GM21390 (cell line): ENCODE data around the gene ZFYVE28.
A peak's percentile ranks its signal among the peaks of the same experiment; 100 is the strongest.
"Not testable (repeated sequence)": the region's sequence is repeated elsewhere in the genome, so short reads cannot be mapped to it uniquely, and the experiment has no call there.

Experiments
- ATAC-seq: cut with Tn5 transposase; IDR thresholded peaks from one replicate; pipeline ENCODE4 v1.9.1; 2021; ENCODE audit not compliant: unreplicated experiment

Gene ZFYVE28

DNA sequence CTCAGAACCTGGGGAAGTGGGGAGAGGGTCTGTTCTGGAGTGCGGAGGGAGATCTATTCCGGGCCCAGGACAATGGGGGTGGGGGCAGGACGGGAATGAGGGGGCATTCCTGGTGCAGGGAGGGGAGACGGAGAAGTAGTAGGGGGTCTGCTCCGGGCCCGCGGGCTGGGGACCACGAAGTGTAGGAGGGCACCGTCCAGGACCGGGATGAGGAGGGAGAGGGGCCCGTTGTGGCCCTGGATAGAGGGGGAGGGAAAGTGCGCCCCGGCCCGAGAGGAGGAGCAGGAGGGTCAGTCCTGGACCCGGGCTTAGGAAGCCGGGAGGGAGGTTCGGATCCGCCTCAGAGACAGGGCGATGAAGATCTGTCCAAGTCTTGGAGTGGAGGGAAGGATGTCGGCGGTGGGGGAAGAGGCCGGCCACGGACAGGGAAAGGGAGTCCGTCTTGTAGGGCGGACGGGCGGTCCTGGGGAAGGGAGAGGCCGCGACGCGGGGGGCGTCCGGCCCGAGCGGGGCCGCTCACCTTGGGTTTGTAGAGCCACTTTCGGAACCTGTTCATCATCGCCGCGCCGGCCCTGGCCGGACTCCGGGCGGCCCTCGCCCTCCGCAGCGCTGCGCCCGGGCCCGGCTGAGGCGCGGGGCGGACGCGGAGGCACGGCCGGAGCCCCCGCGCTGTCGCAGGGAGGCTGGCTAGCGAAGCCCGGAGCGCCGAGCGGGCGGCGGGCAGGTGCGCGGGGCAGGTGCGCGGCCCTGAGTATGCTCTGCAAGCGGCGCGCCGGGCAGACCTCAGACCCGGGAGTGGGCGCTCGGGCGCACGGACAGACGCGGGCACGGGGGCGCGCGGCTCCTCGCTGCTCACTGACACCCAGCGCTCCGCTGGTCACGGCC is at the start of gene ZFYVE28:
TSS of gene ZFYVE28 (minus strand) at position 881 of the 885 bp plus-strand sequence. CDS start at position 559, 322 bp downstream.
- no peak for ATAC-seq

DNA sequence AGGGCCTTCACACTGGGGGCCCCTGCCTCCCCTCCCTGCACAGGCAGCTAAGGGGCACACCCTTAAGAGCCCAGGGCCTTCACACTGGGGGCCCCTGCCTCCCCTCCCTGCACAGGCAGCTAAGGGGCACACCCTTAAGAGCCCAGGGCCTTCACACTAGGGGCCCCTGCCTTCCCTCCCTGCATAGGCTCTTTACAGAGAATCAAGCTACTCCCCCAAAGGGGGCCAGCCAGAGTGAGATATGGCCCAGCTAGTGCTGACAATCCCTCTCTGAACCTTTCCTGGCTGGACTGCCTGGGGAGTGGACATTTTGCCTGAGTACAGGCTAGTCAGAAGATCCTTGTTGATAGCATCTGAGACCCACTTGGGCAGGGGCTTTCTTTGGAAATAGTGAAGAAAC is 47.1 kb upstream of the ZFYVE28 start:
- ATAC-seq = not testable (repeated sequence)

DNA sequence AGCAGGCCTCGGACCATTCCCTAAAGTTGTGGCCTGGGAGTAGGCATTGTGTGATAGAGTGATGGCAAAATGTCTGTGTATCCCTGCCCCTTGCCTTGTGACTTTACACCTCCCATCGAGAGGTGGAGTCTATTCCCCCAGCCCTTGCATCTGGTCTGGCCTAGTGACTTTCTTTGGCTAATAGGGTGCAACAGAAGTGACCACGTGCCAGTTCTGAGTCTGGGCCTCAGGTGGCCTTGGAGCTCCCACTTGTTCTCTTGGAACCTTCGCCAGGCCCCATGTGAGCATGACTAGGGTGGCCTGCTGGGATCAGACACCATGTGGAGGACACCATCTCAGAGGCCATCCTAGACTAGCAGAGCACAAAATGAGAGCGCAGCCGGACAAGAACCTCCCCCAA is 46.6 kb upstream of the ZFYVE28 start:
- no peak for ATAC-seq

DNA sequence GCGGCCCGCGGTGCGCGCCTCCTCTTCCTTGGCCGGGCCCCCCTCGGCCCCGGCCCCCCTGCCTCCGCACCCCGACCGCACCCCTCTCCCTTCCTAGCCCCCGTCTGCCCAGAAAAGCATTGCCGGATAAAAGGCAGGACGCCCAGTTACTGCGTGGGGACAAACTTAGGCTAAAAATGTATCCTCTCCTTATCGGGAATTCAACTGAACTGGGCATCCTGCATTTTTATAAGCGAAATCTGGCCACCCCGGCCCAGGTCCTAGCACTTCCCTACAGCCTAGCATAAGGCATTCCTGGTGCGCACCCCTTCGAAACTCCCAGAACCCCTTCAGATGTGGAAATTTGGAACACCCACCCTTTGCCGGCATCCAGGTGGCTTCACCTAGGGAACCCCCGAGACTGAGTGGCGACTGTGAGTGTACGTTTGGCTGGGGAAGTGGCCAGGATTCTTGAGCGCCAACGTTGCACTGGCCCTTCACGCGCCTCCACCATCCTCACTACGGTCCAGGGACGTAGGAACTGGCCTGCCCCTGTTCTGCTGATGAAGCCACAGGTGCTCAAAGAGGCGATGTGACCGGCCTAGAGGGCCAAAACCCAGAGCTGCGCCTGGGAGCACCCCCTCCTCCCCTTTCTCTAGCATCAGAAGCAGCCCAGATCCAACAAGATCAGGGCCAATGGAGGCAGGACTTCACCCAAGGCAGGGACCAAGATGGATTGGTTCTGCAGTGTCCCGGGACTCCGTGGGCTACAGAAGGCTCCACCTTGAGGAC is 44.7 kb upstream of the ZFYVE28 start:
- no peak for ATAC-seq

DNA sequence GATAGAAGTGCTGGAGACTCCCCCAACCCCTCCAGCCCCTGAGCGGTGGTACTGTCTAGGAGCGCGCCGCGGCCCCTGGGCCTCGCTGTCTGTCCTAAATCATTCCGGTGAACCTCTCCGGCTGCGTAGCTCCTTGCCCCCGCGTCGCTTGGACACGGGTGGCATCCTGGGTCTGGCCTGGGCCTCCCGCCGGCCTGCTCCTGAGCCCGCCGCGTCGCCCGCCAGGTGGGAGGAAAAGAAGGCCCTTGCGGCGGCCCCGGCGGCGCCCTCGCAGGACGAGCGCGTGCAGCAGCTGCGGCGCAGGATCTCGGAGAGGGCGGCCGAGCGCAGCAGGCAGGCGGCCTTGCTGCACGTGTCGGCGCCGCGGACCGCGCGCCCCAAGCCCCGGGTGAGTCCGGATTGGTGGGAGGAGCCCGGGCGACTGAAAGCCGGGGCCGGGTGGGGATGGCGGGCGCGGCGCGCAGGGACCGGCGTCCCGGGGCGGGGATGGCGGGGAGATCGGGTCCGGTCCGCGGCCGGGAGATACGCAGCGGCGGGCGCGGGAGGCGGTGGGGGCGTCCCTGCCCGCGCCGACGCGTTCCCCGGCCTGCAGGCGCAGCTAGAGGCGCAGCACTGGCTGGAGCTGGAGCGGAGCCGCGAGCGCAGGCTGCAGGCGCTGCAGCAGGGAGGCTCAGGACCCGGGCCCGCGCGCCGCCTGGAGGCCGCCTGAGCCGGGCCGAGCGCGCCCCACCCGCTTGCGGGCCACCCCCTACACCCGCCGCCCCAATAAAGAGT is 44.0 kb upstream of the ZFYVE28 start:
- peak; percentile 78 for ATAC-seq

DNA sequence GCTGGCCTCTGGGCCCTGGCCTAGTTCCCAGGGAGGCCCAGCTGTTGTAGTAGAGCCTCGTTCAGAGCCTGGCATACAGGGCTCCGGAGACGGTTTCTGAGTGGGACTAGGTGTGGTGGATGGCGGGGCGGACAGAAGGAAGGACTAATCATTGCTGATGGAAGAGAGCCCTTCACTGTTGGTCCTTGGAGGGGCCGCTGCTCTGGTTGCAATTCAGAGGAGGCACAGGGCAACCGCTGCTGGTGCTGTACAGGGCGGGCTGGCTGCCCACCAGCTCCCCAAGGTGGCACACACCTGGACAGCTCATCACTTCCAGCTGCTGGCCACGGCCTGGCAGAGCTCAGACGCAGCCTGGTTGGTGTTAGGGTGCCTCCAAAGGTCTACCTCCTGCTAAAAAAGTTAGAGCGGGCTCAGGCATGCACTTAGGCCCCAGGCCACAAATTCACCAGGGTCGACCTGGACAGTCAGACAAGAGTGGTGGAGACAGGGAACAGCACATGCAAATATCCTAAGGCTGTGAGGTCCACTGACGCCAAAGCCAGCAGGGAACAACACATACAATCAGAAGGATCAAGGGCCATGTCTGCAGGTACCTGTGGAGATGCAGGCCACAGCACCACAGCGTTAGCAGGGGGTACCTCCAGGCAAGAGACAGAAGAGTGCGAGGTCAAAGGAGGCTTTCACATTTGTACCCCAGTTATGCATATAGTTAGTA is 43.0 kb upstream of the ZFYVE28 start:
- ATAC-seq = no peak

DNA sequence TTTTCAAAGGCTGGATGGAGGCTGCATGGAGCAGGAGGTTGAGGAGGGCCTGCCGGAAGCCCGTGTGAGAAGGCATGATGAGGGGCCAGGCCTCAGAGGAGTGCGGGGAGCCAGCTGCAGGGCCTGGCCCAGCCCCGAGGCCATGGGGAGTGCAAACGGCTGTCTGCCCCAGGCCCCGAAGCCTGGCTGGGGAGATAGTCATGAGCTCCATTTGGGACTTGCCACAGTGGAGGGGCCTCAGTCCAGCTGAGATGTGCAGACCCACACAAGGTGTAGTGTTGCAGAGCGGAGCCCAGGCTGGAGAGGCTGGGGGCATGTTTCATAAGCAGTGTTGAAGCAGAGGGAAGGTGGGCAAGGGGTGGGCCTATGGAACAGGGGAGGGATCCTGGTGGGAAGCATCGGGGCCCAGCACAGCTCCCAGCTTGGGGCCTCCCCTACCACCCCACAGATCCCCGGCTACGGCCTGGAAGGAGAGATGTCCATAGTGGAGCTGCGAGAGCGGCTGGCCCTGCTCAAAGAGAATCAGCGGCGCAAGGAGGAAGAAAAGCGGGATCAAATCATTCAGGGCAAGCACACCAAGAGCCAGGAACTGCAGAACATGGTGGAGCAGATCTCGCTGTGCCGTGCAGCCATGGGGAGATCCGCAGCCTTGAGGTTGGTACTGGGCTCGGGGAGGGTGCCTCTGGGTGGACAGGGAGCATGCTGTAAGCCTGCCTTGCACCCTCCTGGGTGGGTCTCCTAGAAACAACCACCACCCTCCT is 41.3 kb upstream of the ZFYVE28 start:
- no peak for ATAC-seq

DNA sequence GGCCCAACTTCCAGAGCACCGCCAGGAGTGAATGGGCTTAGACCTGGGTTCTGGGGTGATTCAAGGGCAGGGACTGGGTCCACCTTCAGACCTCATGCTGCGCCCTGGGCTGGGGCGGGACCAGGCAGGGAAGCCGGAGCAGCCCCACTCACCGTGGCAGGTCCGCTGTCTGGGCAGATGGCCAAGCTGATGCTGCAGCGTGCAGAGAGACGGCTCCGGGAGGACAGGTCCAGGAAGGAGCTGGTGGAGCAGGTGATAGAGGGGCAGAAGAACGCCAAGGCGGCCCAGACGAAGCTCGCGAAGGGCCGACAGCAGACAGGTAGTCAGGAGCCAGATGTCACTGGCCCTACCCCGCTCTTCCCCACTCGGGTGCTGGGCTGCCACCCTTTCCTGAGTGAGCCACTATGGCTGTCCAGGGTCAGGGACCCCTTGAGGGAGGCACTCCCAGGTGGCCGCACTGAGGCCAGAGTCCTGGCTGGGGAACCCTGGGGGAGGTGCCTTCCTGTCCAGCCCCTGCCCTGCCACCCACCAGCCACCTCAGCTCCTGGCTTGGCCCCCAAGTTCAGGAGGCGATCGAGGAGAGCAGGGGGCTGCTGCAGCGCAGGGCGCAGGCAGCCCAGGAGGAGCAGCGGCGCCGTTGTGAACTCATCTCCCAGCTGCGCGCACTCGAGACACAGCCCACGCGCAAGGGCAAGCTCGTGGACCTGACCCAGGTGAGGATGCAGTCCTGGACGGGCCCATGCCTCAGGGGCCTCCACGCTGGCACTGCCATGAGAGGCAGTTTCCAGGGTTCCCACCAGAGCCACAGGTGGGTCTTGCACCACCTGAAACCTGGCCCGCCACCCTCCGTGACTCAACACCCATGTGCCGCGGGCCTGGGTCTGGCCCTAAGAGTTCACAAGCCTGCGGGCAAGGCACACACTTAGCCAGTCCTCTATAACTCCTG is 40.4 kb upstream of the ZFYVE28 start:
- no peak for ATAC-seq

DNA sequence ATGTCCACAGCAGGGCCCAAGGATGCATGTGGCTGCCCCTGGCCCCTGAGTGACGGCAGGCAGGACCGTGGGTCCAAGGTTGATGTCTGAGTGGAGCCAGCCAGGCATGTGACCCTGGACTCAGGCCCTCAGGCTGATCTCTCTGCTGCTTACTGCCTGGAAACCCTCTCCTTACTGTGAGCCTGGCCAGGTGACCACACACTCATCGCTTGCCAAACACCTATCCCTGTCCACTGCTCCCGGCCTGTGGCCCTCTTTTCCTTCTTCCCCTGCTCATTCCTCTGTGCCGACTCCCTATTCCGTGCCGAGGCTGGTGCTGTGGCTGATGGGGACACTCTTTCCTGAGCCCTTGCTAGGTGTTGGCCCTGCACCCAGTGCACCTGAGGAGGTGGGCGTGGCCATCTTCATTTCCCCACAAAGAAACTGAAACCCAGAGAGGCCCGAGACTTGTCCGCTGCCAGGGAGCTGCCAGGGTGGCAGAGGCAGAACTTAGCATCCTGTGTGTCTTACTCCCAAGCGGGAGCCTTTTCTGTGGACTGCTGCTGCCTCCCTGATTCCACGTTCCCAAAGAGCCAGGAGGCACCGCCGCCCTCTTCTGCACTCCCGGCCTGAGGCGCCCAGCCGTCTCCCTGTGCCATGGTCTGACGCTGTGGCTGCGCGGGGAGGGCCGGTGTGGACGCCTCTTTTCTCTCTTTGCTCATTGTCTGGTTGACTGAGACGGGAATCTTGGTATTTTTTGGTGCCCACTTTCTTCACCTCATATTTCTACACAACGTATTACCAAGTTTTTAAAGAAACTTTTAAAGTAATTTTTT is 39.2 kb upstream of the ZFYVE28 start:
- no peak for ATAC-seq

DNA sequence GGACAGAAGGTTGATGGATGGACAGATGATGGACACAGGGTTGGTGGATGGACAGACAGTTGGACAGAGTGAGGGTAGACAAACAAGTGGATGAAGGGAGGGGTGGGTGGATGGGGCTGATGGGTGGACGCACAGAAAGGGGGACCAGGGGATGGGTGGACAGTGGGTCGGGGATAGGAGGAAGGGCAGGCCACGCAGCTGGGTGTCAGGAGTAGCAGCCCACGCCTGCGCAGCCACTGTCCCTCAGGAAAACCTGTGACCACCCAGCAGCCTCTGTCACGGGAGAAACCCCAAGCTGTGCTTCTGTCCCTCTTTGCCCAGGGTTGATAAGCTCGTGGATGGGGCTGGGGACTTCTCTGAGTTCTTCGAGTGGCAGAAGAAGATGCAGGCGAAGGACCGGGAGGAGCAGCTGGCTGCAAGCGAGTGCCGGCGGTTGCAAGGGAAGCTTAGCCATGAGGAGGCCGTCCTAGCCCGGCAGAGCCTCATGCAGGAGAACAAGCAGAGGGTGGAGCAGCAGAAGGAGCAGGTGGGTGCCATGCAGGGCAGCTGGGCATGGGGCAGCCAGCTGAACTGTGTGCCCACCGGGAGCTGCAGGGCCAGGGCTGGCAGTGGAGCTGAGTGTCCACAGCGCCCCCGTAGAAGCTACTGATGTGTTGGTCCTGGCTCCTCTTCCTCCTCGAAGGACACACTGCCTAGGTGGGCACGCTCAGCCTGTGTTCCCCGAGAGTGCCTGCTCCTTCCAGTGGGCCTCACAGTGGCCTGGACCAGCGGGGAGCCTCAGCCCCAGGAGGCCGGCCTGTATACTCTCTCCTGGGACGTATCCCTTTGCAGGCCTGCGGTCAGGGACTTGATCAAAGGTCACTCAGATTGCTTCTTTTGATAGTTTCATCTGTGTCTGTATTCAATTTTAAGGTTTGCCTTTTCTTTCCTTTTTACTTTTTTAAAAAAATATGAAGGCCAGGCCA is 33.7 kb upstream of the ZFYVE28 start:
- no peak for ATAC-seq

DNA sequence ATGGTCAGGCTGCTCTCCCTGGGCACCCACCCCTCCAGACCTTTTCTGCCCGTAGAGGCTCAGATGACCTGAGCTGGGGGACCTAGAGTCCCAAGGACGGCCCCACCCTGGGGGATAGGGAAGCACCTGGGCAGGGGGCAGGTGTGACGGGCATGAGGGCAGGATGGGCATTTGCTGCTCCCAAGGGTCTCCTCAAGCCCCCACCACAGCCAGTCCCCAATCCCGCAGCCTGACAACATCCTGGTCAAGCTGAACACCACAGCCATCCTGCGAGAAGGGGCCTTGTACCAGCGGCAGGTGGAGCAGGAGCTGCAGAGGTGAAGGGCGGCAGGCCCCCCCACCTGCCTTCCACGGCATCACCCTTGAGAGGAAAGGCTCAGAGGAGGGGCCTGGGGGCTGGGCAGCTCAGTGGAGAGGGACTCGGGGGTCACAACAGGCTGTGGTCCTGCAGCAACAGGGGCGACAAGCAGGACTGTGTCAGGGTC is 32.6 kb upstream of the ZFYVE28 start:
- no peak for ATAC-seq

DNA sequence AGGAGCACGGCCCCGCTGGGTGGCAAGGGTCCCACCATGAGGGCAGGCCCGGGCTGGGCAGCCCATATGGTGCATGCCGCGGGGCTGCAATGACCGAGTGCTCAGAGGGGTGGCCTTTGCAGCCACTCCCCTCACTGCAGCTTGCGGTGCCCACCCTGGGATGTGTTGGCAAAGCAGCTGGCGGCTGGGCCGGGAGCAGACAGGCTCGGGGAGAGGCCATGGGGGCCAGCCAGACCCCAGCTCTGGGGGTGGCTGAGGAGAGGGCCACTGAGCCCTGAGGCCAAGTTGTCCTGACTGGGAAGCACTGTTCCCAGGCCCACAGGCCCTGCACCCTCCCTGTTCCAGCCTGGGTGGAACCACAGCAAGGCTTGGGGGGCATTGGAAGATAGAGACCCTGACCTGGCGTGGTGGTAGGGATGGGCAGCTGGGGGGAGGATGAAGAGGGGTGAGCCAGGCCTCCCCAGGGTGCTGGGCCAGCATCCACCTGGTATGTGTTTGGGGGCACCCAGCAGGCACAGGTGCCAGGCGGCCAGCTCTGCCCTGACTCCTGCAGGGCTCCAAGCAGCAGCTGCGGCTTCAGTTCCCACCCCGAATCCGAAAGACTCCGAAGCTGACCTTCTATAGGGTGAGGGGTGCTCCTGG is 32.1 kb upstream of the ZFYVE28 start:
- ATAC-seq = no peak

DNA sequence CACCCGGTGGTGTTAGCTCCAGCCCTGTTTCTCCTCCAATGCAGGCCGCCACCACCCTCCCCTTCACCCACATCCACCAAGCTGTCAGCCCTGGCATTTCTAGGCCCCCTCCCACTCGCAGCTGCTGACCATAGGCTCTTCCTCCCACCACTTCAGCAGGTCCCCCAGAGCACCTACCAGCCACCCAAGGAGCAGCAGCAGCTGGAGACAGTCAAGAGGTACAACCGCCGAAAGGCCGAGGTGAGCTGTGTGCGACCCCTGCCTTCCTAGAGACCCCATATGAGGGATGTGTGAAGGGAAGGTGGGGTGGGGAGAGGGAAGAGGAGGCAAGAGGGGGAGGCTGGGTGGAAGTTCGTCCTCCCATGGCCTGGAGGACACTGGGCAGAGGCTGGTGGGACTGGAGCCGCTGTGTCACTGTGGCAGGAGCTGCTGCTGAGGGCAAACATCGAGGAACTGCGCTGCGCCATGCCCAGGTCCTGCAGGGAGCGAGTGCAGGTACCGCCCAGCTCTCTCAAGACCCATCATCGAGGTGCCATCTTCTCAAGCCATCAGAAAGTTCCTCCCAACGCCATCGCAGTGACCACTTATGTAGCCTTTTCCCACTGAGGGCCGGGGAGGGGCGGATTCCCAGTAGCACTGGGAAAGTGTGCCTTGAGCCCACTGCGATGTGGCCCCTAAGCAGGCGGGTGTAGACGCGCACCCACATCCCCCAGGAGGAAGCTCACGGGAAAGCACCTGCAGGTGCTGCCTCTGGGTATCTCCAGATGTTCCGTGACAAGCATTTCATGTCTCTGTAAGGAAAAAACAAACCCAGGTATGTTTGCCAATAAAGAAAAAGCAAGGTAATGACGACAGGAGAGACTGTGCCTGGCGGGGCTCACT is 31.3 kb upstream of the ZFYVE28 start:
- no peak for ATAC-seq

DNA sequence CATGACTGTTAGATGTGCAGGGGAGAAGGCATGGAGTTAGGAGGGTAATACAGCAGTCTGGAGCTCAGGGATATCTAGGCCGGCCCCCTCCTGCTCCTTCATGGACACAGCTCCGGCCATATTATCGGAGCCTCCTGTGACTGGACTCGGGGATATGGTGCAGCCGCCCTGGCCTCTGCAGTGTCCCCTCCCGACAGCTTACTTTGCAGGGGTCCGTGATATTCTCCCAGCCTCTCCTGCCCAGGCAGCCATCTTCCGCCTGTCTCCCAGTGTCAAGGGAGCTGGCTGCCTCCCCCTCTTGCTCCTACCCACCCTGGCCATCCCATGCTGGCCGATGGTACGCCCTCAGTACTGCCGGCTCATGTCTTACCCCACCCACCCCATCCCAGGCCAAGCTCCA is 30.6 kb upstream of the ZFYVE28 start:
- ATAC-seq = no peak

DNA sequence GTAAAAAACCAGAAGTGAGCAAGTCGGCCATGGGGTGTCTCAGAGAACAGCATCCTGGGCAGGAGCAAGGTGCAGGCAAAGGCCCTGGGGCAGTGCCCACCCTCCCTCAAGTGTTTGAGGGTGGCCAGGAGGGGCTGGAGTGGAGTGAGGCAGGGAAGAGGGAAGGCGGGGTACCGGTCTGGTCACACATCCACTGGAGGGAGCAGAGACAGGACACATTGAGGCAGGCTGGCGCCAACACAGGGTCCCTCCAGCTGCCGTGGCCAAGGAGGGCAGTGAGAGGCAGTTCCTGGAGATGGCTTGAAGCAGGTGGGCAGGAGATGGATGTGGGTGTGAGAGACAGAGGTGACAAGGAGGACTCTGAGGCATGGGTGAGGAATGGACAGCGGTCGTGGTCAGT is 30.1 kb upstream of the ZFYVE28 start:
- no peak for ATAC-seq
